Measurements from ENCODE around the gene SHMT2. TPM values are rescaled to one million over a fixed set of nuclear protein-coding genes. Genes with fewer than 3 reads are reported as not detected.

Gene SHMT2
- total and polyA plus RNA-seq, 9 of the 15 experiments (the other 6 are each of a cell fraction or from before 2014, with no cell fraction given), result 46.1 to 319 (median 115) TPM

DNA sequence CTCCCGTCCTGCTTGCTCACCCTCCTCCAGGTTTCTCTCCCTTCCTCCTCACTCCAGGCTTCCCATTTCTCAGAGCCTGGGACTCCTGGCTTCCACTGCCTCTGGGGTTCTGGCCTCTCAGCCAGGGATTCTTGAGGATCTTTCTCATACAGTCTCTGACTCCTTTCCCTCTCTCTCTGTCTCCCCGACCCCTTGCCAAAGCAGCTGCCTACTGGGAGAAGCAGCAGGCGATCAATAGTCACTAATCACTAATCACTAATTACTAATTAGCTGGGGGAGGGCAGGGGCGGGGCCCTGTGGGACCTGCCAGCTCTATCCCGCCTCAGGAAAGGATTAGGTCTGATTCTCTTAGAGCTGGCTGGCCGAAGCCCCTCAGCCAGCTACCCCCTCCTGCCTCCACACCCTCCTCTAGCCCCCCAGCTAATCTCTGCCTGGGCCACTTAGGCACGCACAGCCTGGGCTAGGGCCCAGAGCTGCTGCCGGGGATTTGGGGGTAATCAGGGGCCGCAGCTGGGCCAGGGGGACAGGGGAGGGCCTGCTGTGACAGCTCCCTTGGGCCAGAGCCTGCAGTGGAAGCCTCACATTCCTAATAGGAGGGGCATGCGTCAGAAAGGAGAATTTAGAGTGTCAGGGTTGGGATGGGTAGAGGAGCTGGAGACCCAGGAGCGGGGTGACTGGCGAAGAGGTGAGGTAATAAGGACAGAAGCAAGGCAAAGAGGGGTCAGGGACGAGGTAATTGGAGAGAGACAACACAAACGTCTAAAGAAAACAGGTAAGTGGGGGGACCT, 10.1 kb upstream of the SHMT2 start:
- Histone ChIP-seq H3K27ac (ENCODE audit: extremely low read depth, low read depth, low read length) (no peak overlapping the region), H3K9ac (ENCODE audit: insufficient read depth in 1 of 2, low read depth in 2 of 2, low read length in 2 of 2) (no peak overlapping the region), H3K4me3 (no peak overlapping the region), H3K9me1 (ENCODE audit: control insufficient read depth, insufficient read depth, low read length) (peaks cover 3% of the 10 kb centered on the region), H2AFZ (ENCODE audit: low read depth, low read length) (no peak overlapping the region), H3K9me3 (replicated peaks; ENCODE audit: control insufficient read depth, insufficient read depth, low read depth, low read length) (no peaks in the 10 kb centered on the region), H3K4me2 (ENCODE audit: insufficient read depth, low read length) (no peak overlapping the region), H3K4me1 (replicated peaks in 1 of 2; ENCODE audit: control insufficient read depth in 2 of 2, insufficient read depth in 2 of 2, low read length in 2 of 2) (peaks cover 14 to 58% of the 10 kb centered on the region in 2 experiments), H4K20me1 (replicated peaks; ENCODE audit: control insufficient read depth, insufficient read depth, low read length) (peaks cover 8% of the 10 kb centered on the region; the same call in 1 of the 2 replicates), H3K79me2 (ENCODE audit: control insufficient read depth, insufficient read depth, low read length) (no peaks in the 10 kb centered on the region), H3K27me3 (ENCODE audit: control insufficient read depth in 2 of 2, insufficient read depth in 2 of 2, low read length in 2 of 2) (peaks cover 42 to 68% of the 10 kb centered on the region in 2 experiments), H3K36me3 (ENCODE audit: control insufficient read depth, insufficient read depth, low read length) (no peaks in the 10 kb centered on the region)
- no peak for DNase-seq (ENCODE audit: extremely low read depth in 1 of 4, low spot score in 3 of 4)
- BruUV-seq (replicated peaks), result no TSS peak
- in situ Hi-C loops (cut with MboI) (no loop called here), intact Hi-C loops (cut with micrococcal nuclease) (no loop called here)
- WGBS (ENCODE audit: insufficient coverage, low coverage, missing lambda C conversion rate), result 9% methylated on average over 13 of the region's 14 CpGs
- no peak for ATAC-seq
- ChIA-PET CTCF (ENCODE audit: low intra/inter-chr PET ratio) (no interaction called here), POLR2A (interaction anchor here (0.6 to 1.8 kb wide), 3 partner anchors 8 to 22 kb away, joined by 3 to 8 read pairs (median 3); partner anchors contain the start of gene SHMT2)
- no peak for FAIRE-seq
- TF ChIP-seq RNF219 (CRISPR knock-in tag; IDR thresholded peaks at IDR 0.05), result no peak
- no peak for TF ChIP-seq ZNF445 (CRISPR knock-in tag; IDR thresholded peaks at IDR 0.05; ENCODE audit: low read depth)
- TF ChIP-seq HDAC1 (IDR thresholded peaks at IDR 0.05), result no peak
- no peak for TF ChIP-seq ARHGAP35 (IDR thresholded peaks at IDR 0.05; ENCODE audit: partially characterized antibody)
- TF ChIP-seq CTCFL (IDR thresholded peaks at IDR 0.05; ENCODE audit: borderline replicate concordance, insufficient read depth, low read depth, low read length, poor library complexity, severe bottlenecking), result no peak
- TF ChIP-seq ZNF707 (CRISPR knock-in tag; conservative IDR thresholded peaks at IDR 0.05), result no peak
- TF ChIP-seq ZNF263 (CRISPR knock-in tag; IDR thresholded peaks at IDR 0.05; ENCODE audit: borderline replicate concordance), result 0 out of 2 replicates have a peak, but pooled peaks have one; percentile 1
- no peak for TF ChIP-seq NCOR1 (IDR thresholded peaks at IDR 0.05)

Data from K562 (cell line).